Panc1 (cell line): ENCODE results near the gene SLC34A3. TPM values are rescaled to one million over a fixed set of nuclear protein-coding genes. Genes with fewer than 3 reads are reported as not detected.

Experiments
- ATAC-seq: fragments of 200-7000 bp; cut with Tn5 transposase; 2 replicates; pipeline ENCODE4 v1.9.1; 2020; ENCODE audit warnings: mild to moderate bottlenecking, moderate library complexity
- BruUV-seq: library from RNA; stranded (reverse); fragments of 400-500 nt; replicated peaks from 2 replicates; lab custom pipeline; 2021; lab: Mats Ljungman, UMichigan
- CTCF ChIA-PET: fragments of 300-600 bp; sonication (Branson Sonifier 250); formaldehyde crosslinking; loops from one replicate; lab custom pipeline; 2022; ENCODE audit warnings: antibody characterized with exemption; lab: Charles Lee
- POLR2A ChIA-PET: fragments of 300-600 bp; sonication (Branson Sonifier 250); formaldehyde crosslinking; loops from one replicate; lab custom pipeline; 2022; ENCODE audit warnings: antibody characterized with exemption; lab: Charles Lee
- DNase-seq: peaks from one replicate; pipeline ENCODE4 v3.0.0-alpha.2; 2010; ENCODE audit warnings: low read depth, low spot score
- H3K27ac ChIP-seq: 2 replicates; pipeline ENCODE4 v1.5.1; 2011; ENCODE audit warnings: mild to moderate bottlenecking, low read length, inconsistent platforms
- H3K27me3 ChIP-seq: fragments of 200-500 bp; sonication (Bioruptor generic); 2 replicates; pipeline ENCODE4 v1.6.0; 2014; ENCODE audit warnings: low read length, inconsistent platforms; ENCODE audit not compliant: control insufficient read depth, insufficient read depth
- H3K36me3 ChIP-seq: fragments of 200-500 bp; sonication (Bioruptor generic); 2 replicates; pipeline ENCODE4 v1.5.1; 2014; ENCODE audit warnings: inconsistent platforms, mild to moderate bottlenecking, low read length, moderate library complexity; ENCODE audit not compliant: control insufficient read depth, insufficient read depth
- H3K4me1 ChIP-seq: 2 replicates; pipeline ENCODE4 v1.5.1; 2011; ENCODE audit warnings: inconsistent platforms, mild to moderate bottlenecking, low read length, moderate library complexity; ENCODE audit not compliant: control insufficient read depth, insufficient read depth
- H3K4me3 ChIP-seq, 2 experiments: 2 replicates each; pipeline ENCODE4 v1.5.1; 2011 to 2012; ENCODE audit warnings: low read depth in 2 of 2, low read length in 2 of 2, mild to moderate bottlenecking in 2 of 2, inconsistent platforms in 1 of 2, moderate library complexity in 1 of 2
- H3K9me3 ChIP-seq: fragments of 200-500 bp; sonication (Bioruptor generic); 2 replicates; pipeline ENCODE4 v1.5.1; 2014; ENCODE audit warnings: low read depth, mild to moderate bottlenecking, inconsistent platforms, low read length, moderate library complexity; ENCODE audit not compliant: control insufficient read depth, insufficient read depth
- POLR2AphosphoS5 ChIP-seq: IDR thresholded peaks from 2 replicates; pipeline ENCODE4 v1.6.1; 2012; ENCODE audit warnings: mild to moderate bottlenecking, low read depth, low read length, moderate library complexity
- REST ChIP-seq, 2 experiments: IDR thresholded peaks; 2 replicates each; pipeline ENCODE4 v1.6.1; 2011 to 2012; ENCODE audit warnings: low read depth in 2 of 2, control low read depth in 1 of 2, low read length in 1 of 2, mild to moderate bottlenecking in 1 of 2, moderate library complexity in 1 of 2; ENCODE audit not compliant: insufficient read depth in 1 of 2
- SIN3A ChIP-seq: IDR thresholded peaks from 2 replicates; pipeline ENCODE4 v1.6.1; 2012; ENCODE audit warnings: low read depth, mild to moderate bottlenecking, low read length, moderate library complexity, borderline replicate concordance; ENCODE audit not compliant: insufficient read depth
- TCF7L2 ChIP-seq: IDR thresholded peaks from 2 replicates; pipeline ENCODE4 v1.6.1; 2011; ENCODE audit warnings: mild to moderate bottlenecking, low read depth, low read length, inconsistent platforms
- in situ Hi-C: cut with HindIII; loops from 2 replicates; pipeline ENCODE4 v1.10.0; 2016; ENCODE audit warnings: low sequenced_read_pairs, low pct_unique_long_range_greater_than_20kb
- intact Hi-C: fragments of 100-400 bp; cut with micrococcal nuclease; formaldehyde crosslinking; loops from one replicate; pipeline ENCODE4 v1.10.0; 2022; ENCODE audit not compliant: unreplicated experiment
- total RNA-seq: library from RNA; stranded (reverse); gene quantifications from one replicate; pipeline ENCODE4 v1.2.1, GENCODE V29; 2021; ENCODE audit not compliant: unreplicated experiment
- TF ChIP-seq, protein P1 (sequence below): fragments of 450-650 bp; IDR thresholded peaks from 2 replicates; pipeline ENCODE4 v1.5.1; 2017; ENCODE audit warnings: mild to moderate bottlenecking

Gene SLC34A3
- total RNA-seq, 1 experiment from 2014 or later = not detected

- CTCF ChIA-PET = interaction anchor here (0.6 kb wide), 1 partner anchor 19 kb away, joined by 3 read pairs; no protein-coding TSS in a partner anchor
Measured at GRCh38 chr9:137265496-137266161, 34.9 kb downstream of the SLC34A3 start.

GRCh38 chr9:137266162-137266527 is 35.4 kb downstream of the SLC34A3 start:
- no TSS peak for BruUV-seq
- intact Hi-C loops = no loop called here
- in situ Hi-C loops = no loop called here
- H3K4me3 ChIP-seq = no peak overlapping the region
- no peaks in the 10 kb centered on the region for H3K9me3 ChIP-seq
- ChIA-PET CTCF (interaction anchor here (0.6 kb wide), 1 partner anchor 18 kb away, joined by 3 read pairs; no protein-coding TSS in a partner anchor), POLR2A (no interaction called here)
- no peak overlapping the region for H3K27ac ChIP-seq
- DNase-seq (no peak), ATAC-seq (no peak)
- no peaks in the 10 kb centered on the region for H3K36me3 ChIP-seq
- H3K27me3 ChIP-seq = no peaks in the 10 kb centered on the region
- TF ChIP-seq POLR2AphosphoS5 (no peak), REST (IDR thresholded peaks at IDR 0.05; ENCODE audit: insufficient read depth in 1 of 2, low read depth in 2 of 2, low read length in 1 of 2) (no peak), TCF7L2 (no peak), SIN3A (no peak)
- TF ChIP-seq, protein P1, sequence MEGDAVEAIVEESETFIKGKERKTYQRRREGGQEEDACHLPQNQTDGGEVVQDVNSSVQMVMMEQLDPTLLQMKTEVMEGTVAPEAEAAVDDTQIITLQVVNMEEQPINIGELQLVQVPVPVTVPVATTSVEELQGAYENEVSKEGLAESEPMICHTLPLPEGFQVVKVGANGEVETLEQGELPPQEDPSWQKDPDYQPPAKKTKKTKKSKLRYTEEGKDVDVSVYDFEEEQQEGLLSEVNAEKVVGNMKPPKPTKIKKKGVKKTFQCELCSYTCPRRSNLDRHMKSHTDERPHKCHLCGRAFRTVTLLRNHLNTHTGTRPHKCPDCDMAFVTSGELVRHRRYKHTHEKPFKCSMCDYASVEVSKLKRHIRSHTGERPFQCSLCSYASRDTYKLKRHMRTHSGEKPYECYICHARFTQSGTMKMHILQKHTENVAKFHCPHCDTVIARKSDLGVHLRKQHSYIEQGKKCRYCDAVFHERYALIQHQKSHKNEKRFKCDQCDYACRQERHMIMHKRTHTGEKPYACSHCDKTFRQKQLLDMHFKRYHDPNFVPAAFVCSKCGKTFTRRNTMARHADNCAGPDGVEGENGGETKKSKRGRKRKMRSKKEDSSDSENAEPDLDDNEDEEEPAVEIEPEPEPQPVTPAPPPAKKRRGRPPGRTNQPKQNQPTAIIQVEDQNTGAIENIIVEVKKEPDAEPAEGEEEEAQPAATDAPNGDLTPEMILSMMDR = no peak
- no peaks in the 10 kb centered on the region for H3K4me1 ChIP-seq

More at GRCh38 chr9:137265496-137266161, 34.9 kb downstream of the SLC34A3 start:
- Histone ChIP-seq H3K4me3 (no peak overlapping the region), H3K9me3 (no peaks in the 10 kb centered on the region), H3K36me3 (no peaks in the 10 kb centered on the region), H3K4me1 (no peaks in the 10 kb centered on the region), H3K27me3 (no peaks in the 10 kb centered on the region), H3K27ac (no peak overlapping the region)
- TF ChIP-seq POLR2AphosphoS5 = no peak
- POLR2A ChIA-PET = no interaction called here
- no peak for DNase-seq
- ATAC-seq = no peak
- BruUV-seq = no TSS peak
- in situ Hi-C loops = no loop called here
- intact Hi-C loops = no loop called here
